Prostate gland (tissue), 2 donors: ENCODE data around the gene FAM32A.

Experiments
- POLR2AphosphoS5 ChIP-seq: sonication (generic); formaldehyde crosslinking; IDR thresholded peaks from one replicate; pipeline ENCODE4 v1.6.1; 2017; ENCODE audit warnings: antibody characterized with exemption
- TF ChIP-seq, protein P1 (sequence below), 4 experiments: fragments of 200-600 bp in 2 of 4; fragments of 450-650 bp in 2 of 4; sonication (generic) in 2 of 4; IDR thresholded peaks; 1 replicate in 3 of 4; 2 replicates in 1 of 4; pipeline ENCODE4 v1.5.1; 2016 to 2019; ENCODE audit warnings: antibody characterized with exemption in 4 of 4, mild to moderate bottlenecking in 2 of 4, moderate library complexity in 2 of 4

DNA sequence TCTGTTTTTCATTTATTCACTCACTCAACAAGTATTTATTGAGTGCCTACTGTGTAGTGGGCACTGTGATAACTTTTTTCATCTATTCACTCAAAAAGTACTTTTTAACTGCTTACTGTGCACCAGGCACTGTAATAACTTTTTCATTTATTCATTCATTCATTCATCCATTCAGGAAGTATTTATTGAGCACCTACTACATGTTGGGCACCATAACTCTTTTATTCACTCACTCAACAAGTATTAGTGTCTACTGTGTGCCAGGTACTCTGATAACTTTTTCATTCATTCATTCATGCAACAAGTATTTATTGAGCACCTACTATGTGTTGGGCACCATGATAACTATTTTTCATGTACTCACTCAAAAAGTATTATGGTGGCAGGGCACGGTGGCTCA is 18.8 kb upstream of the FAM32A start:
- TF ChIP-seq POLR2AphosphoS5, result no peak
- TF ChIP-seq, protein P1, sequence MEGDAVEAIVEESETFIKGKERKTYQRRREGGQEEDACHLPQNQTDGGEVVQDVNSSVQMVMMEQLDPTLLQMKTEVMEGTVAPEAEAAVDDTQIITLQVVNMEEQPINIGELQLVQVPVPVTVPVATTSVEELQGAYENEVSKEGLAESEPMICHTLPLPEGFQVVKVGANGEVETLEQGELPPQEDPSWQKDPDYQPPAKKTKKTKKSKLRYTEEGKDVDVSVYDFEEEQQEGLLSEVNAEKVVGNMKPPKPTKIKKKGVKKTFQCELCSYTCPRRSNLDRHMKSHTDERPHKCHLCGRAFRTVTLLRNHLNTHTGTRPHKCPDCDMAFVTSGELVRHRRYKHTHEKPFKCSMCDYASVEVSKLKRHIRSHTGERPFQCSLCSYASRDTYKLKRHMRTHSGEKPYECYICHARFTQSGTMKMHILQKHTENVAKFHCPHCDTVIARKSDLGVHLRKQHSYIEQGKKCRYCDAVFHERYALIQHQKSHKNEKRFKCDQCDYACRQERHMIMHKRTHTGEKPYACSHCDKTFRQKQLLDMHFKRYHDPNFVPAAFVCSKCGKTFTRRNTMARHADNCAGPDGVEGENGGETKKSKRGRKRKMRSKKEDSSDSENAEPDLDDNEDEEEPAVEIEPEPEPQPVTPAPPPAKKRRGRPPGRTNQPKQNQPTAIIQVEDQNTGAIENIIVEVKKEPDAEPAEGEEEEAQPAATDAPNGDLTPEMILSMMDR (IDR thresholded peaks at IDR 0.05), result no peak
